A549 treated with CORT108297 at 1 μM for 4 hours (cell line): ENCODE results near the gene OR10J5. TPM values are rescaled to one million over a fixed set of nuclear protein-coding genes. Genes with fewer than 3 reads are reported as not detected.

Experiments
- total RNA-seq: library from RNA; stranded (reverse); fragments of 200-300 nt; extraction: Qiagen RNA extraction; gene quantifications from 5 replicates; pipeline ENCODE4 v1.2.3, GENCODE V29; 2022

The OR10J5 gene
- total RNA-seq: not detected in 5 replicates

GRCh38 chr1:159535907-159536306 is at the start of gene OR10J5:
Gene OR10J5, minus strand, starts transcription at chr1:159536007. Its CDS starts 0 bp downstream, at chr1:159536007.

Other genes with a start within 250 kb of the OR10J5 start
- not detected in 5 replicates for gene FCER1A, start 233.7 kb downstream of the OR10J5 start, total RNA-seq
- gene OR10J4, start 103.8 kb downstream of the OR10J5 start, total RNA-seq: not detected in 5 replicates
- not detected in 5 replicates for gene OR10J1, start 96.3 kb downstream of the OR10J5 start, total RNA-seq
- gene APCS, start 51.8 kb upstream of the OR10J5 start, total RNA-seq: not detected in 5 replicates
- not detected in 5 replicates for gene CRP, start 178.6 kb upstream of the OR10J5 start, total RNA-seq
- gene DUSP23, start 245.0 kb upstream of the OR10J5 start, total RNA-seq: 48.7 to 79.3 TPM (median 76.6 TPM) in 5 replicates